Measurements from ENCODE around the gene ANKRD23. TPM values are rescaled to one million over a fixed set of nuclear protein-coding genes. Genes with fewer than 3 reads are reported as not detected.

Gene ANKRD23
- polyA plus RNA-seq, 2 donors, result 1.2 to 5.0 TPM

GRCh38 chr2:96839875-96840850 lies 3.7 kb downstream of the ANKRD23 start:
- Histone ChIP-seq H3K4me3 (ENCODE audit: low read depth in 1 of 2, low read length in 2 of 2) (no peak overlapping the region), H3K4me1 (ENCODE audit: control insufficient read depth in 2 of 2, insufficient read depth in 2 of 2, low read length in 1 of 2) (peaks cover 3 to 11% of the 10 kb centered on the region in 2 donors), H3K27me3 (ENCODE audit: control insufficient read depth in 1 of 2, insufficient read depth in 2 of 2, low read length in 2 of 2) (no peaks in the 10 kb centered on the region), H3K27ac (ENCODE audit: low read depth in 2 of 2, low read length in 1 of 2) (no peak overlapping the region), H3K9me3 (ENCODE audit: control insufficient read depth in 2 of 2, insufficient read depth in 1 of 2, low read depth in 1 of 2, low read length in 1 of 2) (no peaks in the 10 kb centered on the region), H3K36me3 (ENCODE audit: control insufficient read depth in 2 of 2, insufficient read depth in 2 of 2, low read length in 1 of 2) (peaks cover 0 to 8% of the 10 kb centered on the region in 2 donors)
- WGBS, 2 donors, result 87 to 89% methylated on average over 37 of the region's 37 CpGs

- WGBS, 2 donors, result 30 to 31% methylated on average over 42 of the region's 42 CpGs
- peaks cover 0 to 8% of the 10 kb centered on the region in 2 donors for H3K36me3 ChIP-seq (ENCODE audit: control insufficient read depth in 2 of 2, insufficient read depth in 2 of 2, low read length in 1 of 2)
These were observed 4.4 kb downstream of the ANKRD23 start for GRCh38 chr2:96839293-96839874.

GRCh38 chr2:96838345-96839292 lies 5.2 kb downstream of the ANKRD23 start:
- Histone ChIP-seq H3K27ac (ENCODE audit: low read depth in 2 of 2, low read length in 1 of 2) (no peak overlapping the region), H3K4me3 (ENCODE audit: low read depth in 1 of 2, low read length in 2 of 2) (no peak overlapping the region)

More at GRCh38 chr2:96839293-96839874, 4.4 kb downstream of the ANKRD23 start:
- Histone ChIP-seq H3K27ac (ENCODE audit: low read depth in 2 of 2, low read length in 1 of 2) (no peak overlapping the region), H3K27me3 (ENCODE audit: control insufficient read depth in 1 of 2, insufficient read depth in 2 of 2, low read length in 2 of 2) (no peaks in the 10 kb centered on the region), H3K4me1 (ENCODE audit: control insufficient read depth in 2 of 2, insufficient read depth in 2 of 2, low read length in 1 of 2) (peaks cover 3 to 11% of the 10 kb centered on the region in 2 donors), H3K4me3 (ENCODE audit: low read depth in 1 of 2, low read length in 2 of 2) (peak overlapping the region in 1 of 2 donors; percentile 6), H3K9me3 (ENCODE audit: control insufficient read depth in 2 of 2, insufficient read depth in 1 of 2, low read depth in 1 of 2, low read length in 1 of 2) (no peaks in the 10 kb centered on the region)

GRCh38 chr2:96837575-96837974 lies 6.2 kb downstream of the ANKRD23 start:
- WGBS, 2 donors, result 93 to 96% methylated on average over 9 of the region's 9 CpGs
- Histone ChIP-seq H3K4me1 (ENCODE audit: control insufficient read depth in 2 of 2, insufficient read depth in 2 of 2, low read length in 1 of 2) (peaks cover 3 to 11% of the 10 kb centered on the region in 2 donors), H3K9me3 (ENCODE audit: control insufficient read depth in 2 of 2, insufficient read depth in 1 of 2, low read depth in 1 of 2, low read length in 1 of 2) (no peaks in the 10 kb centered on the region), H3K27ac (ENCODE audit: low read depth in 2 of 2, low read length in 1 of 2) (no peak overlapping the region), H3K36me3 (ENCODE audit: control insufficient read depth in 2 of 2, insufficient read depth in 2 of 2, low read length in 1 of 2) (peaks cover 0 to 14% of the 10 kb centered on the region in 2 donors), H3K4me3 (ENCODE audit: low read depth in 1 of 2, low read length in 2 of 2) (no peak overlapping the region), H3K27me3 (ENCODE audit: control insufficient read depth in 1 of 2, insufficient read depth in 2 of 2, low read length in 2 of 2) (no peaks in the 10 kb centered on the region)

More at GRCh38 chr2:96838345-96839292, 5.2 kb downstream of the ANKRD23 start:
- peaks cover 3 to 11% of the 10 kb centered on the region in 2 donors for H3K4me1 ChIP-seq (ENCODE audit: control insufficient read depth in 2 of 2, insufficient read depth in 2 of 2, low read length in 1 of 2)
- WGBS, 2 donors, result 84 to 86% methylated on average over 22 to 23 of the region's 23 CpGs
- H3K27me3 ChIP-seq (ENCODE audit: control insufficient read depth in 1 of 2, insufficient read depth in 2 of 2, low read length in 2 of 2), result no peaks in the 10 kb centered on the region
- H3K36me3 ChIP-seq (ENCODE audit: control insufficient read depth in 2 of 2, insufficient read depth in 2 of 2, low read length in 1 of 2), result peaks cover 0 to 7% of the 10 kb centered on the region in 2 donors
- H3K9me3 ChIP-seq (ENCODE audit: control insufficient read depth in 2 of 2, insufficient read depth in 1 of 2, low read depth in 1 of 2, low read length in 1 of 2), result no peaks in the 10 kb centered on the region

GRCh38 chr2:96835830-96836229 lies 8.0 kb downstream of the ANKRD23 start:
- peaks cover 2 to 22% of the 10 kb centered on the region in 2 donors for H3K36me3 ChIP-seq (ENCODE audit: control insufficient read depth in 2 of 2, insufficient read depth in 2 of 2, low read length in 1 of 2)
- peaks cover 3 to 14% of the 10 kb centered on the region in 2 donors for H3K4me1 ChIP-seq (ENCODE audit: control insufficient read depth in 2 of 2, insufficient read depth in 2 of 2, low read length in 1 of 2)
- no peak overlapping the region for H3K27ac ChIP-seq (ENCODE audit: low read depth in 2 of 2, low read length in 1 of 2)
- H3K27me3 ChIP-seq (ENCODE audit: control insufficient read depth in 1 of 2, insufficient read depth in 2 of 2, low read length in 2 of 2), result no peaks in the 10 kb centered on the region
- H3K9me3 ChIP-seq (ENCODE audit: control insufficient read depth in 2 of 2, insufficient read depth in 1 of 2, low read depth in 1 of 2, low read length in 1 of 2), result no peaks in the 10 kb centered on the region
- 81 to 94% methylated on average over 4 of the region's 4 CpGs for WGBS, 2 donors
- H3K4me3 ChIP-seq (ENCODE audit: low read depth in 1 of 2, low read length in 2 of 2), result no peak overlapping the region

DNA sequence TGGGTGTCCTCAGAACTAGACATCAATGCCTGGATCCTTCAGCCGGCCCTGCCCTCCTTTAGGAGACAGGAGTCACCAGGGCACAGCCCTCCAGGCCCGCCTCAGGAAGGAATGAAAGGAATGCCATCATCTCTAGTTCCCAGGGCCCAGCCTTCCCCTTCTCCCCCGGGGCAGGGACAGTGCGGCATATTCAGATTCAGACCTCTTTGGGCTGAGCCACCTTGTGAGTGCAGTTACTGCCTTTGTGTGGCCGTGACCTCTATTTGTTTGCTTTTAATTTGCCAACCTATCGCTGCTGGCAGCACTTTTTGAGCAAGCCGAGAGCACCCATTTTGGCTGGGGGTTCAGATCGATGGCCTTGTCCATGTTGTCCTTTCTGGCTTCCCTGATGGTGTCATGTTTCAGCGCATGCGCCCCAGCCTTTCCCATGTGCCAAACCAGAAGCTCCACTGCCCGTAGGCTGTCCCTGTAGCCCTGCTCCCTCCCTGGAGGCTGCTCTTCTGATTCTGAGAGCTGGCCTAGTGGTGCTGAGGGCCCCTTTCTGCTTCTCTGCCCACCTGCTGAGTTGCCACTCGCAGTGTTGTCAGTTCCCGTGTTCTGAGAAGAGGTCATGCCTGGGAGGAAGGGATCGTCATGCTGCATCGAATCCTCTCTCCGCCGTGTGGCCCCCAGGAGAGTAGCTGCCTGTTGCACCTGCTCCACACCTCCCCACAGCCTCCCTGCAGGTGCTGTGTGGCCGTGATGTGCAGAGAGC lies 10.9 kb downstream of the ANKRD23 start:
- H3K4me3 ChIP-seq (ENCODE audit: low read depth in 1 of 2, low read length in 2 of 2), result no peak overlapping the region
- H3K4me1 ChIP-seq (ENCODE audit: control insufficient read depth in 2 of 2, insufficient read depth in 2 of 2, low read length in 1 of 2), result peaks cover 0 to 3% of the 10 kb centered on the region in 2 donors
- WGBS, 2 donors, result 45 to 60% methylated on average over 18 of the region's 18 CpGs
- H3K36me3 ChIP-seq (ENCODE audit: control insufficient read depth in 2 of 2, insufficient read depth in 2 of 2, low read length in 1 of 2), result peaks cover 20 to 29% of the 10 kb centered on the region in 2 donors
- no peak overlapping the region for H3K27ac ChIP-seq (ENCODE audit: low read depth in 2 of 2, low read length in 1 of 2)
- H3K27me3 ChIP-seq (ENCODE audit: control insufficient read depth in 1 of 2, insufficient read depth in 2 of 2, low read length in 2 of 2), result no peaks in the 10 kb centered on the region
- no peaks in the 10 kb centered on the region for H3K9me3 ChIP-seq (ENCODE audit: control insufficient read depth in 2 of 2, insufficient read depth in 1 of 2, low read depth in 1 of 2, low read length in 1 of 2)

- Histone ChIP-seq H3K27ac (ENCODE audit: low read depth in 2 of 2, low read length in 1 of 2) (peak overlapping the region in 1 of 2 donors; percentile 11), H3K4me1 (ENCODE audit: control insufficient read depth in 2 of 2, insufficient read depth in 2 of 2, low read length in 1 of 2) (peaks cover 0 to 3% of the 10 kb centered on the region in 2 donors), H3K36me3 (ENCODE audit: control insufficient read depth in 2 of 2, insufficient read depth in 2 of 2, low read length in 1 of 2) (peaks cover 20 to 31% of the 10 kb centered on the region in 2 donors), H3K27me3 (ENCODE audit: control insufficient read depth in 1 of 2, insufficient read depth in 2 of 2, low read length in 2 of 2) (no peaks in the 10 kb centered on the region), H3K4me3 (ENCODE audit: low read depth in 1 of 2, low read length in 2 of 2) (no peak overlapping the region), H3K9me3 (ENCODE audit: control insufficient read depth in 2 of 2, insufficient read depth in 1 of 2, low read depth in 1 of 2, low read length in 1 of 2) (no peaks in the 10 kb centered on the region)
- 56 to 68% methylated on average over 11 of the region's 11 CpGs for WGBS, 2 donors
These were observed 11.4 kb downstream of the ANKRD23 start for GRCh38 chr2:96832408-96832753.

GRCh38 chr2:96831679-96832078 lies 12.1 kb downstream of the ANKRD23 start:
- H3K9me3 ChIP-seq (ENCODE audit: control insufficient read depth in 2 of 2, insufficient read depth in 1 of 2, low read depth in 1 of 2, low read length in 1 of 2), result no peaks in the 10 kb centered on the region
- peaks cover 0 to 4% of the 10 kb centered on the region in 2 donors for H3K4me1 ChIP-seq (ENCODE audit: control insufficient read depth in 2 of 2, insufficient read depth in 2 of 2, low read length in 1 of 2)
- H3K27me3 ChIP-seq (ENCODE audit: control insufficient read depth in 1 of 2, insufficient read depth in 2 of 2, low read length in 2 of 2), result no peaks in the 10 kb centered on the region
- 71 to 74% methylated on average over 10 of the region's 10 CpGs for WGBS, 2 donors
- no peak overlapping the region for H3K4me3 ChIP-seq (ENCODE audit: low read depth in 1 of 2, low read length in 2 of 2)
- H3K27ac ChIP-seq (ENCODE audit: low read depth in 2 of 2, low read length in 1 of 2), result no peak overlapping the region
- H3K36me3 ChIP-seq (ENCODE audit: control insufficient read depth in 2 of 2, insufficient read depth in 2 of 2, low read length in 1 of 2), result peaks cover 23 to 35% of the 10 kb centered on the region in 2 donors

Data from esophagus (tissue), 2 donors.